ENCODE data around the gene FAM110C. TPM values are rescaled to one million over a fixed set of nuclear protein-coding genes. Genes with fewer than 3 reads are reported as not detected.
A peak's percentile ranks its signal among the peaks of the same experiment; 100 is the strongest.

The FAM110C gene, protein sequence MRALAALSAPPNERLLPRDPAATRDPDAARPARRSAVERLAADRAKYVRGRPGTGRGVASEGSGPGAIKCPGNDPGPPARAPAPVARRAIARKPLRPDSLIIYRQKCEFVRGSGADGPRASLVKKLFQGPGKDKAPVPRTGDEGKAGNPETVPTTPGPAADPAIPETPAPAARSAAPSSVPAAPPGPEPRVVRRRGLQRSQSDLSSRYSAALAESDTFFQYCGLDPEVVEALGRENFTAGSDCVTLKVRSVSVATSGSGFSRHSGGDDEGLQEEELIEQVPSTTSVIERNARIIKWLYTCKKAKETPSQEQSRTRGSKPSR
- total RNA-seq (under 1 TPM in 2 of 4 donors, not detected in 2; 0.06 to 0.10 TPM), polyA plus RNA-seq (under 1 TPM in 1 of 3 donors, not detected in 2; 0.03 TPM)
- long read RNA-seq, donor 1 = 0 reads
- long read RNA-seq, donor 2 = 0 reads

DNA sequence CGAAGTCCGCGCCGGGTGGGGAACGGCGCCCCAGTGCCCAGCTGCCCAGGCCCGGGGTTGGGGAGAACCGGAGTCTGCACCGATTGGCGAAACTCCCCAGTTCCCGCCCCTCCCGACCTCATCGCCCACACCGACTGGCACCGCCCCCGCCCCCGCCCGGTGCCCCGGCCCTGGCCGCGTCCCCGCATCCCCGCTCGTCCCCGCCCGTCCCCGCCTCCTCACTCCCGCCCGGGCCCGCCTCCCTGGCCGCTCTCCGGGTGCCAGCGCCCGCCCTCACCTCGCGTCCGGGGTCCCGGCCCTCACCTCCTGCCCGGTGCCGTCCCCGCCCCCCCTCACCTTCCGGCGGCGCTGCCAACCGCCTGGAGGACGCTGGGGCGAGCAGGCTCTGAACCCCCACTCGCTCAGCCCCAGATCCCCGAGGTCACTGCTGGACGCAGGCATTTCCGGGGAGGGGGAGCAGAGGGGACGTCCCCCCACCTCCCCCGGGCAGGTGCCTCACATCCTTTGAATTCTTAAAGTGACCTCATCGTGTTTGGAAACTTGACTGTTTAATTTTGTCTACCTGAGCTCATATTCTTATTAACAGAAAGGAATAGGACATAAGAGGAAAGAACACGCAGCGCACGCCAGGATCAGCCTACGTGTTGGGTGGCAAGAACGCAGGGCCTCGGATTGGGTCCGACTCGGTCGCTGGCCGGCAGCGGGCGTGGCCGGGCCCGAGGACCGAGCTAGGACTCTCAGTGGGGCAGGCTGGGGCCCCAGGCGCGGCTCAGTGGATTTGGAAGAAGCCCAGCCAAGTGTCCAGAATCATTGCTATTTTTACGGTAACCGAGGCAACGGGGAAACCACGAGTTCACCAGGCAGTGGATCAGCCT lies at the start of gene FAM110C:
TSS of gene FAM110C (minus strand) at position 35 of the 875 bp plus-strand sequence. CDS start 120 bp downstream, outside the sequence.
- ATAC-seq = peak in 1 of 4 donors; percentile 51
- H3K4me3 ChIP-seq = peak within 1 kb of the TSS; percentile 57
- 2 to 3% (median 2%) methylated on average over 40 to 75 of the region's 75 CpGs for WGBS, 3 donors
- H3K4me1 ChIP-seq = peaks cover 6% of the 10 kb centered on the region
- H3K36me3 ChIP-seq (ENCODE audit: insufficient read depth in 1 of 2, low read depth in 1 of 2) = no peaks in the 10 kb centered on the region
- peaks cover 7 to 61% (median 24%) of the 10 kb centered on the region in 3 donors for H3K27me3 ChIP-seq (ENCODE audit: insufficient read depth in 3 of 3, low read length in 2 of 3)
- H3K9me3 ChIP-seq = no peaks in the 10 kb centered on the region
- peak in 1 of 2 donors; percentile 28 for DNase-seq
- TF ChIP-seq CTCF (IDR thresholded peaks at IDR 0.05) = no peak
- intact Hi-C loops (cut with DNase I) = no loop called here
- H3K27ac ChIP-seq = no peak within 1 kb of the TSS

DNA sequence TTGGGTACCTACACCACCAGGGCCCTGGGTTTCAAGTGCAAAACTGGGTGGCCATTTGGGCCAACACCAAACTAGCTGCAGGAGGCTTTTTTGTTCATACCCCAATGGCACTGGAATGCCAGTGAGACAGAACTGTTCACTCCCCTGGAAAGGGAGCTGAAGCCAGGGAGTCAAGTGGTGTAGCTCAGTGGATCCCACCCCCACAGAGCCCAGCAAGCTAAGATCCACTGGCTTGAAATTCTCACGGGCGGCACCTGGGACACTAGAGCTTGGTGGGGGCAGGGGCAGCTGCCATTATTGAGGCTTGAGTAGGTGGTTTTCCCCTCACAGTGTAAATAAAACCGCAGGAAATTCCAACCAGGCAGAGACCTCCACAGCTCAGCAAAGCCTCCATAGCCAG lies 46.0 kb upstream of the FAM110C start:
- TF ChIP-seq CTCF (IDR thresholded peaks at IDR 0.05) = no peak
- Histone ChIP-seq H3K27ac (no peak overlapping the region), H3K4me3 (no peak overlapping the region), H3K9me3 (no peaks in the 10 kb centered on the region), H3K27me3 (ENCODE audit: insufficient read depth in 3 of 3, low read length in 2 of 3) (no peaks in the 10 kb centered on the region), H3K4me1 (no peaks in the 10 kb centered on the region), H3K36me3 (ENCODE audit: insufficient read depth in 1 of 2, low read depth in 1 of 2) (no peaks in the 10 kb centered on the region)
- 74 to 90% (median 88%) methylated on average over 3 of the region's 3 CpGs for WGBS, 3 donors
- ATAC-seq (no peak), DNase-seq (no peak)
- intact Hi-C loops (cut with DNase I) = no loop called here

GRCh38 chr2:90645-91312 lies 44.5 kb upstream of the FAM110C start:
- intact Hi-C loops (cut with DNase I) = no loop called here
- H3K4me1 ChIP-seq = no peaks in the 10 kb centered on the region
- ATAC-seq = no peak
- H3K4me3 ChIP-seq = no peak overlapping the region
- no peak for TF ChIP-seq CTCF (IDR thresholded peaks at IDR 0.05)
- H3K27me3 ChIP-seq (ENCODE audit: insufficient read depth in 3 of 3, low read length in 2 of 3) = no peaks in the 10 kb centered on the region
- no peaks in the 10 kb centered on the region for H3K9me3 ChIP-seq
- 88 to 94% (median 93%) methylated on average over 20 to 25 of the region's 25 CpGs for WGBS, 3 donors
- DNase-seq = no peak
- no peak overlapping the region for H3K27ac ChIP-seq
- no peaks in the 10 kb centered on the region for H3K36me3 ChIP-seq (ENCODE audit: insufficient read depth in 1 of 2, low read depth in 1 of 2)

DNA sequence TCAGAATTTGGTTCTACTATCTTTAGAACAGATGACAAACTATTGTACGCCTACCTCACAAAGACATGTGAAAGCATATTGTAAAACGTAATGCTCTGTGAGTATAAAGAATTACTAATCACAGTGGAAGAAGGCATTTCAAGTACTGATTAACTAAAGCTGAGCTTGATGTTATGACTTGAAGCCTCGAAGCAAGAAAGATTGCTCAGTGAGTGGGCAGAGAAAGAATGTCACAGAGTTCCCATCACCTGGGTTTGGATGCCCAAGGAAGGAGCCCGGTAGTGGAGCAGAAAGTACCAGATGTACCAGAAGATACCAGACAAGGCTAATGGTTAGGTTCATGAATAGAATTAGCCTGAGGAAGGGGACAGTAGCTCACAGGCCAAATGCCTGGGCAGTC lies 39.5 kb upstream of the FAM110C start:
- ATAC-seq (no peak), DNase-seq (no peak)
- Histone ChIP-seq H3K36me3 (ENCODE audit: insufficient read depth in 1 of 2, low read depth in 1 of 2) (no peaks in the 10 kb centered on the region), H3K4me1 (no peaks in the 10 kb centered on the region), H3K9me3 (no peaks in the 10 kb centered on the region), H3K27me3 (ENCODE audit: insufficient read depth in 3 of 3, low read length in 2 of 3) (peaks cover 0 to 5% (median 0%) of the 10 kb centered on the region in 3 donors), H3K27ac (no peak overlapping the region), H3K4me3 (no peak overlapping the region)
- no peak for TF ChIP-seq CTCF (IDR thresholded peaks at IDR 0.05)
- intact Hi-C loops (cut with DNase I) = no loop called here
- WGBS, 3 donors = 81 to 86% (median 84%) methylated on average over 4 of the region's 4 CpGs

Measured in psoas muscle (tissue), 8 donors.